NCI-H1417 (cell line): ENCODE data around the gene SLC38A5.
"Not testable (repeated sequence)": the region's sequence is repeated elsewhere in the genome, so short reads cannot be mapped to it uniquely, and the experiment has no call there.

Experiments used
- DNase-seq, 3 experiments: peaks; one replicate each; lab custom pipeline; 2025; lab: John Stamatoyannopoulos, UW

Gene SLC38A5

GRCh38 chrX:48468693-48469691 lies 1.1 kb downstream of the SLC38A5 start:
- DNase-seq = no peak

- no peak for DNase-seq
Measured at GRCh38 chrX:48468247-48468671, 1.8 kb downstream of the SLC38A5 start.

- no peak for DNase-seq
Measured at GRCh38 chrX:48467281-48467761, 2.7 kb downstream of the SLC38A5 start.

GRCh38 chrX:48466696-48467095 lies 3.4 kb downstream of the SLC38A5 start:
- DNase-seq = no peak

- DNase-seq = no peak
Measured at GRCh38 chrX:48465336-48465933, 4.6 kb downstream of the SLC38A5 start.

GRCh38 chrX:48461830-48462229 lies 8.2 kb downstream of the SLC38A5 start:
- DNase-seq = no peak

GRCh38 chrX:48460606-48461005 lies 9.5 kb downstream of the SLC38A5 start:
- DNase-seq = no peak

GRCh38 chrX:48460031-48460430 lies 10.0 kb downstream of the SLC38A5 start:
- DNase-seq = no peak

GRCh38 chrX:48459483-48459882 lies 10.6 kb downstream of the SLC38A5 start:
- DNase-seq = no peak

GRCh38 chrX:48458711-48459110 lies 11.3 kb downstream of the SLC38A5 start:
- DNase-seq = no peak

GRCh38 chrX:48456628-48457331 lies 13.3 kb downstream of the SLC38A5 start:
- DNase-seq = no peak

GRCh38 chrX:48451708-48452107 lies 18.4 kb downstream of the SLC38A5 start:
- DNase-seq = no peak

- DNase-seq = no peak
Measured at GRCh38 chrX:48450076-48450475, 20.0 kb downstream of the SLC38A5 start.

- not testable (repeated sequence) for DNase-seq
Measured at GRCh38 chrX:48447201-48447600, 22.9 kb downstream of the SLC38A5 start.

- DNase-seq = not testable (repeated sequence)
Measured at GRCh38 chrX:48433713-48434112, 36.3 kb downstream of the SLC38A5 start.

- not testable (repeated sequence) for DNase-seq
Measured at GRCh38 chrX:48430166-48430565, 39.9 kb downstream of the SLC38A5 start.

- not testable (repeated sequence) for DNase-seq
Measured at GRCh38 chrX:48429606-48430005, 40.5 kb downstream of the SLC38A5 start.

- not testable (repeated sequence) for DNase-seq
Measured at GRCh38 chrX:48427027-48427716, 42.9 kb downstream of the SLC38A5 start.

- DNase-seq = not testable (repeated sequence)
Measured at GRCh38 chrX:48411860-48412259, 58.2 kb downstream of the SLC38A5 start, which contains the start of gene SSX4B. Gene SSX4B, minus strand, starts transcription at chrX:48411960. Its CDS starts 588 bp downstream, at chrX:48411372.
